M059J (cell line): ENCODE measurements around the gene SLC16A2. TPM values are rescaled to one million over a fixed set of nuclear protein-coding genes. Genes with fewer than 3 reads are reported as not detected.
A peak's percentile ranks its signal among the peaks of the same experiment; 100 is the strongest.
"Not testable (repeated sequence)": the region's sequence is repeated elsewhere in the genome, so short reads cannot be mapped to it uniquely, and the experiment has no call there.

ENCODE experiments used
- DNase-seq: peaks from one replicate; pipeline ENCODE4 v3.0.0-alpha.2; 2012; ENCODE audit warnings: low read depth
- total RNA-seq: library from RNA; depleted of rRNA; stranded (reverse); fragments of >200 nt; shearing (Covaris generic); gene quantifications from 2 replicates; pipeline ENCODE4 v1.2.3, GENCODE V29; 2014

The SLC16A2 gene
- total RNA-seq, 1 experiment from 2014 or later: 78.7 TPM

DNA sequence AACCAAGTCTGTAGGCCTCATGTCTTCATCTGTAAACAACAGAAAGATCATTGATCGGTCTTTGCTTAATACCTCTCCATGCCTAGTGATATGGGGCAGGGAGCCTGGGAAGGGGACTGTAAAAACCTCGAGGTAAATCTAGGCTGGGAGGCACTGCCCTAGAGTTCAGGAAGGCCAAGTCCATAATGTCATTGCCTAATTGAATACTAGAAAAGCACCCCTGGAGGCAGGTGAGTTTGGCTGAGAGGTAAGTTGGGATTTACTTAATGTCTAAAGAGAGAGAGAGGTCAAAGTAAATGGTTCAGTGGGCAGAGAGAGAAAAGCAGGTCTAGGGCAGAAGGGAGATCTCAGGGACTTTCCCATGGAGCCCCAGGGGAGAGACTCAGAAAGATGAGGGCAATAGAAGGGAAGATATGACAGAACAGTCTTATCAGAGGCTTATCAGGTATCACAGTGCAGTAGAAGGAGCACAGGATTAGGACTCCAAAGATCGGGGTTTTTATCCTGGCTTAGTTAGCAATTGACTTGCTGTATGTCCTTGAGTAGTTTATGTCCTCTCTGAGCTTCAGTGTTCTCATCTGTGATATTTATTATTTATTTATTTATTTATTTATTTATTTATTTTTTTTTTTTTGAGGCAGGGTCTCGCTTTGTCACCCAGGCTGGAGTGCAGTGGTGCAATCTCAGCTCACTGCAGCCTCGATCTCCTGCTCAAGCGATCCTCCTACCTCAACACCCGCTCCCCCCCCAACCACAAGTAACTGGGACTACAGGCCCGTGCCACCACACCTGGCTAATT is 85.2 kb downstream of the SLC16A2 start:
- DNase-seq: no peak

- DNase-seq: no peak
Observed at GRCh38 chrX:74507191-74507590, 85.9 kb downstream of the SLC16A2 start.

DNA sequence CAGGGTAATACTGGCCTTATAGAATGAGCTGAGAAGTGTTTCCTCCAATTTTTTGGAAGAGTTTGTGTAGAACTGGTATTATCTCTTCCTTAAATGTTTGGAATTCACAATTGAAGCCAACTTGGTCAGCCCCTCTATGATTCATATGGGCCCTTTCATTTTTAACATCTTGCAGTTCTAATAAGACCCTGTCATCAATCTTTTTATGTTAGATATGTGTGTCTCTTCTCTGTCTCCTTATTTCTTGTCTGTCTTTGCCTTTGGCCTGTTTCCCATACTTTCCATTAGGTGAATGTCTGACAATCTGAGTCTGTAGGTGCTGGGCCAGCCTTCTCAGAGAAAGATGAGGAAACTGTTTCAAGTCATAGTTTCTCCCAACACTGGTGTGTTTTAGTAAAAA is 88.7 kb downstream of the SLC16A2 start:
- DNase-seq: no peak

- no peak for DNase-seq
Observed at GRCh38 chrX:74510401-74510800, 89.1 kb downstream of the SLC16A2 start.

GRCh38 chrX:74511704-74512103 is 90.4 kb downstream of the SLC16A2 start:
- no peak for DNase-seq

- peak; percentile 28 for DNase-seq
Observed at GRCh38 chrX:74514384-74514783, 93.1 kb downstream of the SLC16A2 start.

DNA sequence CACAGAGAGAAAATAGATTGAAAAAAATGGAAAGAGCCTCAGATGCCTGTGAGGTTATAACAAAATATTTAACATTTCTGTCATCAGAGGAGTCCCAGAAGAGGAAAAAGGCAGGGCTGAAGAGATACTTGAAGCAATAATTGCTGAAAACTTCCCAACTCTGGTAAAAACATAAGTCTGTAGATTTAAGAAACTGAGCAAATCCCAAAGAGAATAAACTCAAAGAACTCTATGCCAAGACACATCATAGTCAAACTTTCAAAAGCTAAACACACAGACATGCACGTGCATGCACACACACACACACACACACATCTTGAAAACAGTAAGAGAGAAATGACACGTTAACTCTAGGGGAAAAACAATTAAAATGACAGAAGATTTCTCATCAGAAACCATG is 94.1 kb downstream of the SLC16A2 start:
- DNase-seq: no peak

- not testable (repeated sequence) for DNase-seq
Observed at GRCh38 chrX:74516013-74516412, 94.7 kb downstream of the SLC16A2 start.

DNA sequence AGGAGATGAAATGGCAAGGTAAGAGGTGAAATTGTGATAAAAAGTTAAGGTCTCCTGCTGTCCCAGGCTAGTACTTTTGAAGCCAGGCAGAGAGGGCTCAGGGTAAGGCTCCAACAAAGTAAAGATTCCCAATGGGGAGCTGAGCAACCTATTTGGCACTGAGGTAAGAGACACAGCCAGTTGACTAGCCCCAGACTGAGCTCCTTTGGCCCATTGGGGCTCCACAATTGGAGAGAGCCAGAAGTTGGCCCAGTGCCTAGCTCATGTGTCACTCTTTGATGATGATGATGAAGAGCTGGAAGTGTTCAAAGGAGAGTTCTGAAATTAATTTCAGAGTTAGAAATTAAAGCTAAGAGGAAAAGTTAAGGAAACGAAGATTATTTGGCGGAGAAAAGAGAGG is 98.6 kb downstream of the SLC16A2 start:
- no peak for DNase-seq

DNA sequence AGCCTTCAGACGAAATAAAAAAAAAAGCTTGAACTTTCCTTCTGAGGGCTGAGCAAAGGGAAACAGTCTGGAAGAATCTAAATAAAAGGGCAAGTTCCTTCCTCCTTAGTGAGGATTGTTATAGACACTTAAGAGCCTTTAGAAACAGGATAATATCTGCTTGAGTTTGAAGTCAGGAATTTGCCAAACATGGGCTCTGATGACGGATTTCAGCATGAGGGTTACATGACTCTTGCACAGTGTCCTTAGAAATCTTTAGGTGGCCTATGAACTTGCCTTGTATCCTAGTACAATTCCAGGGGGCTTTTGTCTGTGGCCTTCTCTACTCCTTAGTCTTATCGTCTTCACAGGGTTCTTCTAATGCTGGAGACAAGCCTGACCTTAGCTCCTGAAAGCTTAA is 99.0 kb downstream of the SLC16A2 start:
- DNase-seq: no peak

DNA sequence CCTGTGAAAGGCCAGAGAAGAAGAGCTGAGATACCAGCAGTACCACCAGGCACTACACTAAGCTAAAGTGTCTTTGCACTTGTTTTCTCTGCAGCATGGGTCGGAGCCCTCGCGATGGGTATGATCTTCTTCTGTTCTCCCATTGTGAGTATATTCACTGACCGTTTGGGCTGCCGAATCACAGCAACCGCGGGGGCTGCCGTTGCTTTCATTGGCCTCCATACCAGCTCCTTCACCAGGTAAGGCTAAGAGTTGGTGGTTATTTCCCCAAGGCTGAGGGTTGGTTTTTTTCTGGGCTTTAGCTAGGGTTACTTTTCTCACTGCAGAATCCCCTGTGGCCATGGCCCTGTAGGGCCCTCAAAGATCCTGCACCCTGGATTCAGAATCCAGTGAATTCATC is 99.6 kb downstream of the SLC16A2 start:
- DNase-seq: no peak

DNA sequence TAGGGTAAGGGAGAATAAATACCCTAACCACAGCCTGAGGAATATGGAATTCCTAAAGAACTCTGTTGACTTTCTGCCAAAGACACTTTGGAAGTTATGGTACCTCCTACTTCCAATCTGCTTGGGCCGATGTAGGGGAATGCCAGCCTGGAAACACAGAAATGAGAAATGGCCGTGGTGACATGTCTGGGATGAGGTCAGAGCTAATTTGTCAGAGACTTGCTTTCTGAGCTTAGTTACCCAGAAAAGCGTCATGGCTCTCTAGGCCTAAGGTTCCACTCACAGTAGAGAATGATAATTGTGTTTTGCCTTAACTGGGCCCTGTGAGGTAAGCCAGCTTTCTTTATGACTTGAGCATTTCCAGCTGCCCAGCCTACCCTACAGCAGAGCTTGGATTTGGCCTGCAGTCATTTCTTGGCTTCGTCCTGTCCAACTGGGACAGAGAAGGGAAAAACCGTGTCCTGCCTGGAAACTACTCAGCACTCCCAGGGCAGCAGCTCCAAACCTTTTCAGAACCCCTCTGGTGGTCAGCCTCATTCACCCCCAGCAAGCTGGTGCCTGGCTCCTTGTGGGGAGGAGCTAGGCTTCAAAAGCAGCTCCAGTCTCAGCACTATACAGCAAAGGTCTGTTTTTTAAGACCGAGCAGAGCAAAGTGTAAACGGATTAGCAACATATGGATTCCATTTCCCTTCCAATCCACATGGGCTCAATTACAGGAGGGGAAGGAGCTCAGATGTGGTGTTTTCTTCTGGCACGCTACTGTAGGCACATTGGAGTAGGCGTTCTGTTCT is 100.9 kb downstream of the SLC16A2 start:
- DNase-seq: peak; percentile 52

DNA sequence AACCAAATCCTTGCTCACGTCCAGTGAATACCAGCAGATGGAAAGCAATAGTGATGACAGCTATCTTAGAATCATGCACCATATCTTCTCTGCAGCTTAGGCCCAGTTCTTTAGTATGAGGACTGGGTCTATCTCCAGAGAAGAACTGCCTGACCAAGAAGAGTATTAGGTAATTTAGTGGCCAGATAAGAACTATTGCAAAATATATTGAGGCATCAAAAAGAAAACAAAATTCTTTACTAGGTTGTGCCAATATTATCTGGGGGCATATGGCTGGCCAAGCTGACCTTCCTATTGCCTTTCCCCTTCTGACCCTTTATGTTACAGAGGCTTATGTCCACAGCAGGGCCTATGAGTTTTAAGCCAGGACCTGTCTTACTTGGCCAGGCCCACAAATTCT is 101.9 kb downstream of the SLC16A2 start:
- DNase-seq: no peak

DNA sequence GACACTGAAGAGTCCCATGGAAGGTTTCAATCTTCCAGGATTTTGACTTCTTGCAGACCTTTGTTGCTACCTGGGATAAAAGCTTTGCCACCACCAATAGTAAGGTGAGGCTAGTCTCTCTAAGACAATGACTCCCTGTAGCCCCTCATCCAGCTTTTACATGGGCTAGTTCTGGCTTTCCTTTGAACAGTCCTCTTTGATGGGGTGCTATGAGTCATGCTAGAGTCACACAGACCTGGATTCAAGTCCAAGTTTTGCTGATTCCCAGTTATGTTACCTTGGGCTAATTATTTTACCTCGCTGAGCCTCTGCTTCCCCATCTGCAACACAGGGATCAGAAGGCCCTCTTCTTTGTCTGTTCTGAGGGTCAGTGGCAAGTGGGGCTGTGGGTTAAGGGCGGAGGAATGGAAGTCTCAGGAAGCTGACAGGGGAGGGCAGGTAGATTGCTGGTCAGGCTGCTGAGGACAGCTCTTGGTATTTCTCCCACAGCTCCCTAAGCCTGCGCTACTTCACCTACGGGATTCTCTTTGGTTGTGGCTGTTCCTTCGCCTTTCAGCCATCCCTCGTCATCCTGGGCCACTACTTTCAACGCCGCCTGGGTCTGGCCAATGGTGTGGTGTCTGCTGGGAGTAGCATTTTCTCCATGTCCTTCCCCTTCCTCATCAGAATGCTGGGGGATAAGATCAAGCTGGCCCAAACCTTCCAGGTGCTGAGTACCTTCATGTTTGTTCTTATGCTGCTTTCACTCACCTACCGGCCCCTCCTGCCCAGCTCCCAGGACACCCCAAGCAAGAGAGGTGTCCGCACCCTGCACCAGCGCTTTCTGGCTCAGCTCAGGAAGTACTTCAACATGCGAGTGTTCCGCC is 102.8 kb downstream of the SLC16A2 start:
- DNase-seq: peak; percentile 51

- DNase-seq: no peak
Observed at GRCh38 chrX:74525116-74525515, 103.8 kb downstream of the SLC16A2 start.

GRCh38 chrX:74526764-74527163 is 105.5 kb downstream of the SLC16A2 start:
- no peak for DNase-seq

DNA sequence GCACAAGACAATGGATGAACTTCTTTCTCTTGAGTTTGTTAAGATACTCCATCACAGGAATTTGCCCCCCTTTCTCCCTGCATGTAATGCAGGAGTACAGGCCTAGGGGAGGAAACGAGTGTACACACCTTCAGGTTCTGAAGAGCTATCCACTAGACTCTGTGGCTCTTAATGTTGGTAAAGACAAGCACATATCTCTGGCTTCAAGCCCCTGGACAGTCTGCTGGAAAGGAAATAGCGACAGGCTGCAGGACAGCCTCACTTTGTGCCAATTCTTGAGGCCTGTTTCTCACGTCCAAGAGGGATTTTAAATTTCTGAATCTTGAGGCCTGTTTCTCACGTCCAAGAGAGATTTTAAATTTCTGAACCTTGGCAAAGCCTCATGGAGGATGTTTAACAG is 106.1 kb downstream of the SLC16A2 start:
- DNase-seq: no peak

DNA sequence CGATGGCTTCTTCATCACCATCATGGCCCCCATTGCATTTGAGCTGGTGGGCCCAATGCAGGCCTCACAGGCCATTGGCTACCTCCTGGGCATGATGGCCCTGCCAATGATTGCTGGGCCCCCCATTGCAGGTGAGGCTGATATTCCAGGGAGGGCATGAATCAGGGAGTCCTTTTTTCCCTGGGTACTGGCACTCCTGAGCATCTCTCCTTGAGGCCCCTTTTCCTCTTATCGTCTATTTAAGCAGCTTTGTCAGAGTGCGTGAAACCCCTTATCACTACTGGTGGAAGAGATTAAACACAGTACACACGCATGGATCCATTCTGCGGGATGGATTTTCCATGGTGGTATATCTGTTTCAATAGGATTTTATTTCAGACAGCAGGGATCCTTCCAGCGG is 108.0 kb downstream of the SLC16A2 start:
- no peak for DNase-seq

DNA sequence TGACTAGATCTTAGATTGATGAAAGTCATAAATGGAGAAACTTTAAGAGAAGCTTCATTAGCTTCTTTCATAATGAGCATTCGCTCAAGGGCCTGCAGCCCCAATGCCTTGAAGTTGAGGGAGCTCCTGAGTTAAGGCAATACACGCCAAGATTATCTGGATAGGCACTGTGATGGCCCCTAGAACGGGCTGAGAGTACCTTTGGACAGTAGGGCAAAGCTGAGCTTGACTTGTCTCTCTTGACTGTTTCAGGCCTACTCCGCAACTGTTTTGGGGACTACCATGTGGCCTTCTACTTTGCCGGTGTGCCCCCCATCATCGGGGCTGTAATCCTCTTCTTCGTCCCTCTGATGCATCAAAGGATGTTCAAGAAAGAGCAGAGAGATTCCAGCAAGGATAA is 109.8 kb downstream of the SLC16A2 start:
- no peak for DNase-seq

- DNase-seq: peak; percentile 98
Observed at GRCh38 chrX:74534569-74535038, 113.3 kb downstream of the SLC16A2 start.

DNA sequence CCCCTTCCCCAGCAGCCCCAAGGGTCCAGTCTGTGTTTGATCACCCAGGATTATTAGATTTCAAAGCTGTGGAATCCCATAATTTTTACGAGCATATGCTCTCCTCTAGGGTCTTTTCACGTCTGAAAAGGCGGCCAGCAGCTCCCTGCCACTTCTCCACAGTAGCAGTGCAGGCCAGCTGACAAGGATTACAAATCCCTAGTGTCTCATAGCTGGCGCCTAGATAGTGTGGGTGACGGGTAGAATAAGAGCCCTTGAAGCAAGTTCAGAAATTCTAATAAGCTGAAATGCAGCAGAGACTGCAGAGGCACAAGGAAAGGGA is 113.8 kb downstream of the SLC16A2 start:
- DNase-seq: no peak
